Gastrocnemius medialis (tissue), 4 donors: ENCODE results near the gene PSMB2.

Experiments used
- CTCF ChIP-seq, 5 experiments: fragments of 450-650 bp in 3 of 5; fragments of 200-600 bp in 2 of 5; sonication (generic) in 2 of 5; IDR thresholded peaks in 4 of 5; conservative IDR thresholded peaks in 1 of 5; 1 replicate in 4 of 5; 2 replicates in 1 of 5; pipeline ENCODE4 v1.5.1; 2016 to 2019; ENCODE audit warnings: antibody characterized with exemption in 5 of 5, mild to moderate bottlenecking in 3 of 5, moderate library complexity in 3 of 5
- POLR2A ChIP-seq, 2 donors: fragments of 450-650 bp; IDR thresholded peaks; one replicate each; pipeline ENCODE4 v1.6.1; 2017; ENCODE audit warnings: antibody characterized with exemption in 2 of 2, mild to moderate bottlenecking in 2 of 2, moderate library complexity in 2 of 2

GRCh38 chr1:35588197-35588910 lies 53.0 kb downstream of the PSMB2 start:
- TF ChIP-seq POLR2A (IDR thresholded peaks at IDR 0.05) (no peak), CTCF (IDR thresholded peaks at IDR 0.05 in 4 of 5, conservative IDR thresholded peaks at IDR 0.05 in 1 of 5) (no peak)
